K562 (cell line): ENCODE measurements around the gene CCDC97.

Source experiments
- ATF4 ChIP-seq: fragments of 450-650 bp; formaldehyde crosslinking; IDR thresholded peaks from 2 replicates; pipeline ENCODE4 v1.4.0; 2022; ENCODE audit warnings: mild to moderate bottlenecking, moderate library complexity
- CTCF ChIP-seq, 3 experiments: IDR thresholded peaks in 2 of 3; conservative IDR thresholded peaks in 1 of 3; 2 replicates each; pipeline ENCODE4 v1.5.1; 2011 to 2012; ENCODE audit warnings: low read length in 3 of 3, mild to moderate bottlenecking in 3 of 3, control low read depth in 2 of 3, improper control_type of control experiment in 1 of 3, inconsistent platforms in 1 of 3, low read depth in 1 of 3, mixed read lengths in 1 of 3, moderate library complexity in 1 of 3; ENCODE audit not compliant: insufficient read depth in 2 of 3
- DACH1 ChIP-seq: fragments of 450-650 bp; IDR thresholded peaks from 2 replicates; pipeline ENCODE4 v1.6.1; 2018; ENCODE audit not compliant: partially characterized antibody
- E2F1 ChIP-seq: sonication (generic); formaldehyde crosslinking; IDR thresholded peaks from 2 replicates; pipeline ENCODE4 v1.8.1; 2023; ENCODE audit warnings: mild to moderate bottlenecking, missing genetic modification reagents, moderate library complexity
- ZC3H11A ChIP-seq: IDR thresholded peaks from 2 replicates; pipeline ENCODE4 v1.6.1; 2012; ENCODE audit warnings: low read depth, low read length, improper control_type of control experiment
- ZC3H4 ChIP-seq: sonication (generic); formaldehyde crosslinking; IDR thresholded peaks from 2 replicates; pipeline ENCODE4 v1.9.0; 2021; ENCODE audit warnings: missing genetic modification reagents, borderline replicate concordance
- ZNF140 ChIP-seq: fragments of 250-450 bp; sonication (Bioruptor Pico); IDR thresholded peaks from 2 replicates; pipeline ENCODE4 v1.8.0; 2021; ENCODE audit warnings: moderate library complexity, mild to moderate bottlenecking, inconsistent platforms
- ZNF644 ChIP-seq: fragments of 200-800 bp; sonication (Bioruptor generic); IDR thresholded peaks from 2 replicates; pipeline ENCODE4 v1.6.1; 2016; ENCODE audit warnings: low read depth, missing genetic modification characterization, missing compliant biosample characterization
- TF ChIP-seq, protein P1 (sequence below): fragments of 250-450 bp; sonication (Bioruptor Pico); IDR thresholded peaks from 2 replicates; pipeline ENCODE4 v1.5.0; 2021; ENCODE audit warnings: mild to moderate bottlenecking, borderline replicate concordance

DNA sequence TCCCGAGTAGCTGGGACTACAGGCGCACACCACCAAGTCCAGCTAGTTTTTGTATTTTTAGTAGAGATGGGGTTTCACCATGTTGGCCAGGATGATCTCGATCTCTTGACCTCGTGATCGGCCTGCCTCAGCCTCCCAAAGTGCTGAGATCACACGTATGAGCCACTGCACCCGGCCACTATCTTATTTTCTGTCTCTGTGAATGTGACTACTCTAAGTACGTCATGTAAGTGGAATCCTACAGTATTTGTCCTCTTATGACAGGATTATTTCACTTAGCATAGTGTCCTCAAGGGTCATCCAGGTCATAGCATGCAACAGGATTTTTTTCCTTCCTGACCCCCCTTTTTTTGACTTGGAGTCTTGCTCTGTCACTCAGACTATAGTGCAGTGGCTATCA lies 61.6 kb downstream of the CCDC97 start:
- no peak for TF ChIP-seq E2F1
- no peak for TF ChIP-seq DACH1
- TF ChIP-seq CTCF (IDR thresholded peaks at IDR 0.05 in 2 of 3, conservative IDR thresholded peaks at IDR 0.05 in 1 of 3; ENCODE audit: insufficient read depth in 2 of 3, low read depth in 1 of 3, low read length in 3 of 3), result no peak
- TF ChIP-seq ZC3H11A, result no peak
- no peak for TF ChIP-seq ZNF644 (tag)
- no peak for TF ChIP-seq ZC3H4 (CRISPR knock-in tag)
- TF ChIP-seq, protein P1, sequence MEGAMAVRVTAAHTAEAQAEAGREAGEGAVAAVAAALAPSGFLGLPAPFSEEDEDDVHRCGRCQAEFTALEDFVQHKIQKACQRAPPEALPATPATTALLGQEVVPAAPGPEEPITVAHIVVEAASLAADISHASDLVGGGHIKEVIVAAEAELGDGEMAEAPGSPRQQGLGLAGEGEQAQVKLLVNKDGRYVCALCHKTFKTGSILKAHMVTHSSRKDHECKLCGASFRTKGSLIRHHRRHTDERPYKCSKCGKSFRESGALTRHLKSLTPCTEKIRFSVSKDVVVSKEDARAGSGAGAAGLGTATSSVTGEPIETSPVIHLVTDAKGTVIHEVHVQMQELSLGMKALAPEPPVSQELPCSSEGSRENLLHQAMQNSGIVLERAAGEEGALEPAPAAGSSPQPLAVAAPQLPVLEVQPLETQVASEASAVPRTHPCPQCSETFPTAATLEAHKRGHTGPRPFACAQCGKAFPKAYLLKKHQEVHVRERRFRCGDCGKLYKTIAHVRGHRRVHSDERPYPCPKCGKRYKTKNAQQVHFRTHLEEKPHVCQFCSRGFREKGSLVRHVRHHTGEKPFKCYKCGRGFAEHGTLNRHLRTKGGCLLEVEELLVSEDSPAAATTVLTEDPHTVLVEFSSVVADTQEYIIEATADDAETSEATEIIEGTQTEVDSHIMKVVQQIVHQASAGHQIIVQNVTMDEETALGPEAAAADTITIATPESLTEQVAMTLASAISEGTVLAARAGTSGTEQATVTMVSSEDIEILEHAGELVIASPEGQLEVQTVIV, result no peak
- no peak for TF ChIP-seq ZNF140 (CRISPR knock-in tag)
- TF ChIP-seq ATF4, result no peak
